ENCODE data around the gene EMSY.

Gene EMSY

DNA sequence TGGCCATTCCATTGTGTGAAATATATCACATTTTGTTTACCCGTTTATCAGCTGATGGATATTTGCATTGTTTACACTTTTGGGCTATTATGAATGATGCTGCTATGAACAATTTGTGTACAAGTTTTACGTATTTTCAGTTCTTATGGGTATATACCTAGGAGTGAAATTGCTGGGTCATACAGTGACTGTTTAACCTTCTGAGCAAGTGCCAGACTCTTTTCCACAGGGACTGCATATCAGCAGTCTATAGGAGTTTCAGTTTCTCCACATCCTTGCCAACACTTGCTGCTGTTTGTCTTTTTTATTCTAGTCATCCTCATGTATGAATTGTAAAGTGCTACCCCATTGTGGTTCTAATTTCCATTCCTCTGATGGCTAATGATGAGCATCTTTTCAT lies 108.2 kb downstream of the EMSY start:
- Histone ChIP-seq H3K18ac (ENCODE audit: low read depth in 1 of 2, low read length in 2 of 2) (no peak overlapping the region), H2BK5ac (ENCODE audit: low read depth, low read length, poor library complexity, severe bottlenecking) (no peak overlapping the region), H3K4me1 (ENCODE audit: control insufficient read depth, insufficient read depth, low read depth, low read length) (no peaks in the 10 kb centered on the region), H3K4ac (ENCODE audit: low read depth in 1 of 2, low read length in 2 of 2) (no peak overlapping the region), H4K91ac (ENCODE audit: low read length) (no peak overlapping the region), H2AFZ (ENCODE audit: low read depth, low read length) (no peak overlapping the region), H3K4me2 (ENCODE audit: low read length, poor library complexity, severe bottlenecking) (no peak overlapping the region), H3K27me3 (ENCODE audit: control insufficient read depth in 1 of 2, insufficient read depth in 1 of 2, low read length in 2 of 2) (no peaks in the 10 kb centered on the region), H3K4me3 (ENCODE audit: insufficient read depth in 1 of 2, low read depth in 1 of 2, low read length in 2 of 2) (no peak overlapping the region), H2AK5ac (ENCODE audit: low read length, severe bottlenecking) (no peak overlapping the region), H3K14ac (ENCODE audit: low read length in 2 of 2) (no peak overlapping the region), H3K23ac (ENCODE audit: low read length in 2 of 2) (no peak overlapping the region), H3K36me3 (ENCODE audit: control insufficient read depth in 1 of 2, insufficient read depth in 2 of 2, low read depth in 1 of 2, low read length in 2 of 2) (peaks cover 0 to 11% of the 10 kb centered on the region in 2 experiments), H2BK120ac (ENCODE audit: low read depth, low read length) (no peak overlapping the region), H3K9ac (ENCODE audit: low read length) (no peak overlapping the region), H3K9me3 (ENCODE audit: control insufficient read depth, low read length) (peaks cover 5% of the 10 kb centered on the region), H2BK15ac (ENCODE audit: low read depth, poor library complexity, severe bottlenecking) (no peak overlapping the region), H3K27ac (ENCODE audit: low read length, poor library complexity, severe bottlenecking) (no peak overlapping the region), H3K79me1 (replicated peaks; ENCODE audit: low read length, poor library complexity, severe bottlenecking) (no peaks in the 10 kb centered on the region), H4K8ac (ENCODE audit: low read length) (no peak overlapping the region), H2BK12ac (ENCODE audit: low read length in 2 of 2) (no peak overlapping the region)
- DNase-seq: no peak
- 94% methylated on average over 2 of the region's 2 CpGs for WGBS

DNA sequence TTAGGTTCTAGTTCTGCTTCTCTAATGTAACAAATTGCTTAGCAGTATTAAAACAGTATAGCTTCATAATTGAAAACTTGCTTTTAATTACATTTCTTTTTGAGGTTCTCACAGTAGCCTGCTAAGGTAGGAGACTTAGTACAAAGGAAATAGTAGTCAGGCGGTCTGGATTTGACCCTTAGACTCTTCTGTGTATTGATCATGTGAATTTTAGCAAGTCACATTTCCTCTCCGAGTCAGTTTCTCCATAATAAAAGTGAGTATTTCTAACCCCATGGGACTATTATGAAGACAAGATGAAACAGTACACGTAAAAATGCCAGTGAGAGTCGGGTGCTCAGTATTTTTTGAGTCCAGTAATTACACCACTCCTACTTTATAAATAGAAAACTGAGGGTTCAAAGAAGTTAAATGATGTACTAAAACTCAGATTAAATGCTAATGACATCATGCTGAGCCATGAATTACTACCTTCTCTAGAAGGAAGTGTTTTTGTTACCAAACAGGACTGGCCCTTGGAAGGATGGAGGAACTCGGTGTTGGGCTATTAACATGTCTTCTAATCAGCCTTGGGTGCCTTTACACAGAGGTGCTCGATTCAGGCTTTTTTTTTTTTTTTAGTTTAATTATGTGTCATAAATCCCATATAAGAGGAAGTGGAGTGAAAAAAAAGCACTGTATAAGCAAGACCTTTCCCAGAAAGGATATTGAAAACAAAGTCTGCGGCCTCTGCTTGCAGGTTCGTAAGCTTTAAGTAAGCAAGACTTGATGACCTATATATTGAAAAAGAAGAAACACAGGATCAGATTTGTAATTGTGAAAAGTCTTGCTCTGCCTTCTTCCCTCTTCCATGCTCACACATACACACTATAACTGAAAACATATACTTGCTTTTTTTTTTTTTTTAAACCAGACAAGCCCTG lies 109.0 kb downstream of the EMSY start:
- Histone ChIP-seq H4K91ac (ENCODE audit: low read length) (no peak overlapping the region), H3K23ac (ENCODE audit: low read length in 2 of 2) (no peak overlapping the region), H3K27ac (ENCODE audit: low read length, poor library complexity, severe bottlenecking) (no peak overlapping the region), H4K8ac (ENCODE audit: low read length) (no peak overlapping the region), H3K4ac (ENCODE audit: low read depth in 1 of 2, low read length in 2 of 2) (no peak overlapping the region), H2BK15ac (ENCODE audit: low read depth, poor library complexity, severe bottlenecking) (no peak overlapping the region), H2BK120ac (ENCODE audit: low read depth, low read length) (no peak overlapping the region), H2AFZ (ENCODE audit: low read depth, low read length) (no peak overlapping the region), H2AK5ac (ENCODE audit: low read length, severe bottlenecking) (no peak overlapping the region), H3K4me2 (ENCODE audit: low read length, poor library complexity, severe bottlenecking) (no peak overlapping the region), H3K9ac (ENCODE audit: low read length) (no peak overlapping the region), H3K79me1 (replicated peaks; ENCODE audit: low read length, poor library complexity, severe bottlenecking) (no peaks in the 10 kb centered on the region), H2BK5ac (ENCODE audit: low read depth, low read length, poor library complexity, severe bottlenecking) (no peak overlapping the region), H3K18ac (ENCODE audit: low read depth in 1 of 2, low read length in 2 of 2) (no peak overlapping the region), H2BK12ac (ENCODE audit: low read length in 2 of 2) (no peak overlapping the region), H3K27me3 (ENCODE audit: control insufficient read depth in 1 of 2, insufficient read depth in 1 of 2, low read length in 2 of 2) (no peaks in the 10 kb centered on the region), H3K9me3 (ENCODE audit: control insufficient read depth, low read length) (peaks cover 5% of the 10 kb centered on the region), H3K14ac (ENCODE audit: low read length in 2 of 2) (no peak overlapping the region), H3K4me3 (ENCODE audit: insufficient read depth in 1 of 2, low read depth in 1 of 2, low read length in 2 of 2) (no peak overlapping the region), H3K4me1 (ENCODE audit: control insufficient read depth, insufficient read depth, low read depth, low read length) (no peaks in the 10 kb centered on the region), H3K36me3 (ENCODE audit: control insufficient read depth in 1 of 2, insufficient read depth in 2 of 2, low read depth in 1 of 2, low read length in 2 of 2) (peaks cover 0 to 7% of the 10 kb centered on the region in 2 experiments)
- no peak for DNase-seq
- WGBS: 83% methylated on average over 3 of the region's 8 CpGs

DNA sequence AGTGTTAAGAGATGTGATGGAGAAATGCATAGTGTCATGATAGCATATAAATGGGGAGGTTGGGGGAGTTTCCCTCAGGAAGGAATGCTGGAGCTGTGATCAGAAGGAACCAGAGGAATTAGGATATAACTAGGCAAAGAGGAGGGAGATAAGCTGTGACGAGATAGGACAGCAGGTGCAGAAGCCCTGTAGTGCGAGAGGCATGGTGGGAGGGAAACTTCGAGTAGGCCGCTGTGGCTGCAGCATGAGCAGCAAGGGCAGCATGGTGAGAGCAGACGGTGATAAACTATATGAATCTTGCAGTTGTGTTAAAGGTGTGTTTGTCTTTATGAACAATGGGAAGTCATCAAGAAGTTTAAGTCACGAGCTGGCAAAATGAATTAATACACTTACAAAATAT lies 109.9 kb downstream of the EMSY start:
- 70% methylated on average over 4 of the region's 6 CpGs for whole genome bisulfite sequencing
- no peak overlapping the region for H2BK120ac ChIP-seq (ENCODE audit: low read depth, low read length)
- peaks cover 0 to 7% of the 10 kb centered on the region in 2 experiments for H3K36me3 ChIP-seq (ENCODE audit: control insufficient read depth in 1 of 2, insufficient read depth in 2 of 2, low read depth in 1 of 2, low read length in 2 of 2)
- H3K79me1 ChIP-seq (replicated peaks; ENCODE audit: low read length, poor library complexity, severe bottlenecking): no peaks in the 10 kb centered on the region
- H4K91ac ChIP-seq (ENCODE audit: low read length): no peak overlapping the region
- H2AFZ ChIP-seq (ENCODE audit: low read depth, low read length): no peak overlapping the region
- no peak overlapping the region for H3K27ac ChIP-seq (ENCODE audit: low read length, poor library complexity, severe bottlenecking)
- no peak overlapping the region for H2BK15ac ChIP-seq (ENCODE audit: low read depth, poor library complexity, severe bottlenecking)
- no peak overlapping the region for H3K9ac ChIP-seq (ENCODE audit: low read length)
- peaks cover 5% of the 10 kb centered on the region for H3K9me3 ChIP-seq (ENCODE audit: control insufficient read depth, low read length)
- H2BK12ac ChIP-seq (ENCODE audit: low read length in 2 of 2): no peak overlapping the region
- no peak overlapping the region for H3K18ac ChIP-seq (ENCODE audit: low read depth in 1 of 2, low read length in 2 of 2)
- no peak overlapping the region for H3K23ac ChIP-seq (ENCODE audit: low read length in 2 of 2)
- H3K14ac ChIP-seq (ENCODE audit: low read length in 2 of 2): no peak overlapping the region
- no peak overlapping the region for H3K4me3 ChIP-seq (ENCODE audit: insufficient read depth in 1 of 2, low read depth in 1 of 2, low read length in 2 of 2)
- no peak overlapping the region for H2AK5ac ChIP-seq (ENCODE audit: low read length, severe bottlenecking)
- DNase-seq: no peak
- H3K27me3 ChIP-seq (ENCODE audit: control insufficient read depth in 1 of 2, insufficient read depth in 1 of 2, low read length in 2 of 2): no peaks in the 10 kb centered on the region
- peaks cover under 1% of the 10 kb centered on the region for H3K4me1 ChIP-seq (ENCODE audit: control insufficient read depth, insufficient read depth, low read depth, low read length)
- no peak overlapping the region for H2BK5ac ChIP-seq (ENCODE audit: low read depth, low read length, poor library complexity, severe bottlenecking)
- no peak overlapping the region for H4K8ac ChIP-seq (ENCODE audit: low read length)
- no peak overlapping the region for H3K4me2 ChIP-seq (ENCODE audit: low read length, poor library complexity, severe bottlenecking)
- H3K4ac ChIP-seq (ENCODE audit: low read depth in 1 of 2, low read length in 2 of 2): no peak overlapping the region

DNA sequence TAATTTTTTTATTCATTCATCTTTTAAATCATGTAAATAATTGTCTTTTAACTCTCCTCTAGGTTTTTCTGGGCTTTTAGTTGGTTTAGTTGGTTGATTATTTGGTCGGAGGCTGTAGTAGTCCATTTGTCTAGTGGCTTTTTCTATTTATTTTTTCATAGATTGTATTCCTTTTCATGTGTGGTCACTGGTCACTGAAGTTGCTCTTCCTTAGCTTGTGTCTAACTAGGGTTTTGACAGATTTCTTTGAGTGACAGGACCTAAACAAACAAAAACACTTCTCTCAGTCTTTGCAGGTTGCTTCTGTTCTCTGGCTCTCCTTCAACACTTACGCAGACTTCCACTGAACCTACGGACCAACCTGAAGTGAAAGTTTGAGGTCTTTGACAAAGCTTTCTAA lies 112.6 kb downstream of the EMSY start:
- no peak overlapping the region for H3K18ac ChIP-seq (ENCODE audit: low read depth in 1 of 2, low read length in 2 of 2)
- no peak overlapping the region for H3K23ac ChIP-seq (ENCODE audit: low read length in 2 of 2)
- H4K91ac ChIP-seq (ENCODE audit: low read length): no peak overlapping the region
- H3K4me2 ChIP-seq (ENCODE audit: low read length, poor library complexity, severe bottlenecking): no peak overlapping the region
- H3K9ac ChIP-seq (ENCODE audit: low read length): no peak overlapping the region
- H2BK120ac ChIP-seq (ENCODE audit: low read depth, low read length): no peak overlapping the region
- H2BK5ac ChIP-seq (ENCODE audit: low read depth, low read length, poor library complexity, severe bottlenecking): no peak overlapping the region
- no peak overlapping the region for H2BK15ac ChIP-seq (ENCODE audit: low read depth, poor library complexity, severe bottlenecking)
- no peak overlapping the region for H3K4me3 ChIP-seq (ENCODE audit: insufficient read depth in 1 of 2, low read depth in 1 of 2, low read length in 2 of 2)
- no peak overlapping the region for H3K14ac ChIP-seq (ENCODE audit: low read length in 2 of 2)
- no peaks in the 10 kb centered on the region for H3K79me1 ChIP-seq (replicated peaks; ENCODE audit: low read length, poor library complexity, severe bottlenecking)
- no peak overlapping the region for H4K8ac ChIP-seq (ENCODE audit: low read length)
- H3K27ac ChIP-seq (ENCODE audit: low read length, poor library complexity, severe bottlenecking): no peak overlapping the region
- no peak overlapping the region for H2AK5ac ChIP-seq (ENCODE audit: low read length, severe bottlenecking)
- H3K4me1 ChIP-seq (ENCODE audit: control insufficient read depth, insufficient read depth, low read depth, low read length): peaks cover 6% of the 10 kb centered on the region
- WGBS: 90% methylated on average over 2 of the region's 3 CpGs
- H2AFZ ChIP-seq (ENCODE audit: low read depth, low read length): no peak overlapping the region
- no peak overlapping the region for H2BK12ac ChIP-seq (ENCODE audit: low read length in 2 of 2)
- no peaks in the 10 kb centered on the region for H3K27me3 ChIP-seq (ENCODE audit: control insufficient read depth in 1 of 2, insufficient read depth in 1 of 2, low read length in 2 of 2)
- peaks cover 5% of the 10 kb centered on the region for H3K9me3 ChIP-seq (ENCODE audit: control insufficient read depth, low read length)
- no peak overlapping the region for H3K4ac ChIP-seq (ENCODE audit: low read depth in 1 of 2, low read length in 2 of 2)
- H3K36me3 ChIP-seq (ENCODE audit: control insufficient read depth in 1 of 2, insufficient read depth in 2 of 2, low read depth in 1 of 2, low read length in 2 of 2): no peaks in the 10 kb centered on the region
- no peak for DNase-seq
